Measurements from ENCODE around the gene PLPPR3. TPM values are rescaled to one million over a fixed set of nuclear protein-coding genes. Genes with fewer than 3 reads are reported as not detected.

PLPPR3 gene
- total RNA-seq, 4 donors from 2014 or later: not detected

DNA sequence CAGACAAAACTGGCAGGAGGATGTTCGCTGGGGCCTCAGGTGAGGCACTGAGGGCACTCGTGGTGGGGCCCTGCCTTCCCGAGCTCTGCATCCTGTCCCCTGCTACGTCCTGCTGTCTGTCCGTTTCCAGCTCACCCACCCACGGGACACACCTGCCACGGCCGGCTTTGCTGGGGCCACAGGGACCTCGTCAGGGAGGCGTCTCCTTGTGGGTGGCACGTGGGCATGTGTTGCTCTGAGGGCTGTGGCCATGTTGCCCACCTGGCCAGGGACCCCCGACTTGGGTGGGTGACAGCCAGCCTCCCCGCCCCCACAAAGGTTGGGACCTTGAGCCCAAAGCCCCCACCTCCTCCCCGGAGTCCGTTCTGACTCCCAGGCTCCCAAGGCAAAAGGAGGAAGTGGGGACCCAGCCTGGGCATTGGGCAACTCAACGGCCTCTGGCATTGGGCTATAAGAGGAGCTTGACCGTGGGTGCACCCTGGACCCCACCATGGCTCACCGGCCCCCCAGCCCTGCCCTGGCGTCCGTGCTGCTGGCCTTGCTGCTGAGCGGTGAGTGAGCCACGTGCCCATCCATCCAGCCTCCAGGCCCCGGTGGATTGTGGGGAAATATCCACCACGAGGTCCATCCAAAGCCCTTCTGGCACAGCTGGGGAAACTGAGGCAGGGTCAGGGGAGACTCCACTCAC, 18.9 kb upstream of the PLPPR3 start, which contains the start of gene PRTN3:
PRTN3 (plus strand) TSS at position 481 of the 688 bp plus-strand sequence; CDS start at position 491, 10 bp downstream.
- TF ChIP-seq POLR2A (IDR thresholded peaks at IDR 0.05) (no peak), POLR2AphosphoS5 (IDR thresholded peaks at IDR 0.05) (no peak), EP300 (IDR thresholded peaks at IDR 0.05) (no peak)
- TF ChIP-seq, protein P1, sequence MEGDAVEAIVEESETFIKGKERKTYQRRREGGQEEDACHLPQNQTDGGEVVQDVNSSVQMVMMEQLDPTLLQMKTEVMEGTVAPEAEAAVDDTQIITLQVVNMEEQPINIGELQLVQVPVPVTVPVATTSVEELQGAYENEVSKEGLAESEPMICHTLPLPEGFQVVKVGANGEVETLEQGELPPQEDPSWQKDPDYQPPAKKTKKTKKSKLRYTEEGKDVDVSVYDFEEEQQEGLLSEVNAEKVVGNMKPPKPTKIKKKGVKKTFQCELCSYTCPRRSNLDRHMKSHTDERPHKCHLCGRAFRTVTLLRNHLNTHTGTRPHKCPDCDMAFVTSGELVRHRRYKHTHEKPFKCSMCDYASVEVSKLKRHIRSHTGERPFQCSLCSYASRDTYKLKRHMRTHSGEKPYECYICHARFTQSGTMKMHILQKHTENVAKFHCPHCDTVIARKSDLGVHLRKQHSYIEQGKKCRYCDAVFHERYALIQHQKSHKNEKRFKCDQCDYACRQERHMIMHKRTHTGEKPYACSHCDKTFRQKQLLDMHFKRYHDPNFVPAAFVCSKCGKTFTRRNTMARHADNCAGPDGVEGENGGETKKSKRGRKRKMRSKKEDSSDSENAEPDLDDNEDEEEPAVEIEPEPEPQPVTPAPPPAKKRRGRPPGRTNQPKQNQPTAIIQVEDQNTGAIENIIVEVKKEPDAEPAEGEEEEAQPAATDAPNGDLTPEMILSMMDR (IDR thresholded peaks at IDR 0.05): no peak
- H3K36me3 ChIP-seq: no peaks in the 10 kb centered on the region
- H3K4me1 ChIP-seq: peaks cover 14% of the 10 kb centered on the region
- DNase-seq (ENCODE audit: low spot score in 2 of 2): peak in 1 of 2 donors; percentile 79
- H3K27me3 ChIP-seq: peaks cover 55% of the 10 kb centered on the region
- no peaks in the 10 kb centered on the region for H3K9me3 ChIP-seq
- no CpG with 5 or more reads among the region's 24 CpGs for WGBS
- H3K4me3 ChIP-seq: no peak within 1 kb of the TSS
- no peak within 1 kb of the TSS for H3K27ac ChIP-seq

DNA sequence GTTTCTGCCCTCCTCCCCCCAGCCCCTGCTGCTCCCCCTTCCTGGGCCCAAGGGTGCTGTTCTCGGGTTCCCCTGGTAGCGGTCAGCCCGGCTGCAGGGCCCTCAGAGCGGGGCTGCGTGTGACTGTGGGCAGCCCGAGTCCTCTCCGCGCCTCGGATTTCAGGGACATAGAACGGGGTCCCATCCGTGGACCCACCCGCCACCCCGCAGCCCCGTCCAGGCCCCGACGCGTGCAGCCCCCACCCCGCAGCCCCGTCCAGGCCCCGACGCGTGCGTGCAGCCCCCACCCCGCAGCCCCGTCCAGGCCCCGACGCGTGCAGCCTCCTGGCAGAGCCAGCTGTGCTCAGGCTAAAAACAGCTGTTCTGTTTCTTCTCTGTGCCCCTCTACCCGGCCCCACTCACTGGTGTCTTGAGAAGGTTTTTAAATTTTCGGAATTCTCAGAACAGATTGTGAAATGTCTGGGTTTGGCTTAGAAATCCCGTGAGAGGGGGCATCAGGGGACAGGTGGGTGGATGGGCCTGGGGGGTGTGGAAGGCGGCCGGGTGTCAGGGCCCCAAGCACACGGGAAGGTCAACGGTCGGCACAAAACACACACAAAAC, 13.6 kb upstream of the PLPPR3 start:
- 45% methylated on average over 24 of the region's 36 CpGs for WGBS
- Histone ChIP-seq H3K36me3 (no peaks in the 10 kb centered on the region), H3K27me3 (peaks cover 64% of the 10 kb centered on the region), H3K4me1 (no peaks in the 10 kb centered on the region), H3K9me3 (no peaks in the 10 kb centered on the region), H3K4me3 (no peak overlapping the region), H3K27ac (no peak overlapping the region)
- no peak for TF ChIP-seq POLR2A (IDR thresholded peaks at IDR 0.05)
- no peak for TF ChIP-seq POLR2AphosphoS5 (IDR thresholded peaks at IDR 0.05)
- TF ChIP-seq EP300 (IDR thresholded peaks at IDR 0.05): no peak
- TF ChIP-seq, protein P1 (IDR thresholded peaks at IDR 0.05): no peak
- peak in 1 of 2 donors; percentile 76 for DNase-seq (ENCODE audit: low spot score in 2 of 2)

DNA sequence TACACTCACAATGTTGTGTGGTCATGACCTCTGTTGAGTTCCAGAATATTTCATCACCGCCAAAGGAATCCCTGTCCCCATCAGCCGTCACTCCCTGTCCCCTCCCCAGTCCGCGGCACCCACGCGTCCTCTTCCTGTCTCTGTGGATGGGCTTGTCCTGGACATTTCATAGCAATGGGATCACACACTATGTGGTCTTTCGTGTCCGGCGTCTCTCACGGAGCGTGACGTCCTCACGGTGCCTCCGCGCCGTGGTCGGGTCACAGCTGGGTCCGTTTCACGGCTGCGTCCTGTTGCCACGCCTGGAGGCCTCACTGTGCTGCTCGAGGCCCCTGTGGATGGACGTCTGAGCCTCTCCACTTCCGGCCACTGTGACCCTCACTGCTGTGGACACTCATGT, 12.5 kb upstream of the PLPPR3 start:
- 79% methylated on average over 24 of the region's 24 CpGs for WGBS
- peak in 1 of 2 donors; percentile 71 for DNase-seq (ENCODE audit: low spot score in 2 of 2)
- Histone ChIP-seq H3K27me3 (peaks cover 68% of the 10 kb centered on the region), H3K9me3 (no peaks in the 10 kb centered on the region), H3K36me3 (no peaks in the 10 kb centered on the region), H3K4me1 (no peaks in the 10 kb centered on the region), H3K27ac (no peak overlapping the region), H3K4me3 (no peak overlapping the region)
- TF ChIP-seq, protein P1 (IDR thresholded peaks at IDR 0.05): no peak
- no peak for TF ChIP-seq EP300 (IDR thresholded peaks at IDR 0.05)
- no peak for TF ChIP-seq POLR2AphosphoS5 (IDR thresholded peaks at IDR 0.05)
- TF ChIP-seq POLR2A (IDR thresholded peaks at IDR 0.05): no peak

DNA sequence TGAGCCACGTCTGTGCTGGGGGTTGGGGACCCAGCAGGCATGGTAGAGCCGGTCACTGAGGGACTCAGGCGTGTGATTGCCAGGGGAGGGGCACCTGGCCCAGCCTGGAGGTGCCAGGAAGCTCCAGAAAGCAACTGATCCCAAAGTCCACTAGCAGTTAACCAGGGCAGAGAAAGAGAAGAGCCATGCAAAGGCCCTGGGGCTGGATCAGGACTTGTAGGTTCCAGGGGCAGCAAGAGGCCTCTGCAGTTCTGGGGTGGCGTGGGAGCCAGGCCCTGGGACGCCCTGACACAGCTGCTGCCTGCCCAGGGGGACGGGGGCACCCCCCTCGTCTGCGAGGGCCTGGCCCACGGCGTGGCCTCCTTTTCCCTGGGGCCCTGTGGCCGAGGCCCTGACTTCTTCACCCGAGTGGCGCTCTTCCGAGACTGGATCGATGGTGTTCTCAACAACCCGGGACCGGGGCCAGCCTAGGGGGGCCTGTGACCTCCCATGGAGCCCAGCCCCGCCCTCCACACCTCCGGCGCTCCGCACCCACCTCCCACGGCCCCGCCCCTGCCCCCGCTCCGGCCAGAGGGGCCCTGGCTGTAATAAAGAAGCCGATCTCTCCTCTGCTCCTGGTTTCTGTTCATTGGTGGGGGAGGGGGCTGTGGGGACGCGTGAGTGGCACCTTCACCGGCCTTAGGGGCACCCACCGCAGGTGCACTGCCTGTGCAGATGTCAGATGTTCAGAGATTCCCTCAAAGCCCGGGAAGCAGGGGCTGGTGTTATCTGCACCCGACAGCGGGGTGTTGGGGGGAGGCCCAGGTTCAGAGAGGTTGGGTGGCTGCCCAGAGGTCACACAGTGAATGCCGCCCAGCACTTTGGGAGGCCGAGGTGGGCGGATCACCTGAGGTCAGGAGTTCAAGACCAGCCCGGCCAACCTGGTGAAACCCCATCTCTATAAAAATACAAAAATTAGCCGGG, 9.9 kb upstream of the PLPPR3 start:
- no peak for DNase-seq (ENCODE audit: low spot score in 2 of 2)
- H3K4me3 ChIP-seq: no peak overlapping the region
- H3K27ac ChIP-seq: no peak overlapping the region
- no peaks in the 10 kb centered on the region for H3K9me3 ChIP-seq
- H3K4me1 ChIP-seq: peaks cover 9% of the 10 kb centered on the region
- 59% methylated on average over 19 of the region's 38 CpGs for WGBS
- no peaks in the 10 kb centered on the region for H3K36me3 ChIP-seq
- no peak for TF ChIP-seq EP300 (IDR thresholded peaks at IDR 0.05)
- TF ChIP-seq, protein P1 (IDR thresholded peaks at IDR 0.05): no peak
- TF ChIP-seq POLR2AphosphoS5 (IDR thresholded peaks at IDR 0.05): no peak
- TF ChIP-seq POLR2A (IDR thresholded peaks at IDR 0.05): no peak
- H3K27me3 ChIP-seq: peaks cover 60% of the 10 kb centered on the region

Measured in suprapubic skin (tissue), 4 donors.